ENCODE measurements around the gene TRPC4AP.
"Not testable (repeated sequence)": the region's sequence is repeated elsewhere in the genome, so short reads cannot be mapped to it uniquely, and the experiment has no call there.

The TRPC4AP gene

DNA sequence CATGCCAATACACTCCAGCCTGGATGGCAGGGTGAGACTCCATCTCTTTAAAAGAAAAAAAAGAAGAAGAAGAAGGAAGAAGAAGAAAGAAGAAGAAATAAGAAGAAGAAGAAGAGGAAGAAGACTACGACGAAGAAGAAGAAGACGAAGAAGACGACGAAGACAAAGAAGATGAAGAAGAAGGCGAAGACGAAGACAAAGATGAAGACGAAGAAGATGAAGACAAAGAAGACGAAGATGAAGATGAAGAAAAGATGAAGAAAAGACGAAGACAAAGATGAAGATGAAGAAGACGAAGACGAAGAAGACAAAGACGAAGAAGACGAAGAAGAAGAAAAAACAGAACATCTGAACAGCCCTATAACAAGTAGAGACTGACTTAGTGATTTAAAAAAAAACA lies 33.0 kb downstream of the TRPC4AP start:
- DNase-seq (ENCODE audit: low read depth in 4 of 4, low spot score in 1 of 4), result no peak

DNA sequence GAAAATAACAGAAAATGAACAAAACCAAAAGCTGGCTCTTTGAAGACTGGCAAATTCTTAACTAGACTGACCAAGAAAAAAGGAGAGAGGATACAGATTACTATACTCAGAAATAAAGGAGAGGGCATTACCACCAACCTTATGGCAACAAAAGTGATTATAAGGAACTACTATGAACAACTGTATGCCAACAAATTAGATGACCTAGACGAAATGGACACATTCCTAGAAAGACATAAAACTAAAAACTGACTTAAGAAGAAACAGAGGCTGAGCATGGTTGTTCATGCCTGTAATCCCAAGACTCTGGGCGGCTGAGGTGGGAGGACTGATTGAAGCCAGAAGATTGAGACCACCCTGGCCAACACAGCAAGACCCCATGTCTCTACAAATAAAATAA lies 33.5 kb downstream of the TRPC4AP start:
- DNase-seq (ENCODE audit: low read depth in 4 of 4, low spot score in 1 of 4), result no peak

- DNase-seq (ENCODE audit: low read depth in 4 of 4, low spot score in 1 of 4), result no peak
Measured at GRCh38 chr20:35055445-35056276, 36.9 kb downstream of the TRPC4AP start.

DNA sequence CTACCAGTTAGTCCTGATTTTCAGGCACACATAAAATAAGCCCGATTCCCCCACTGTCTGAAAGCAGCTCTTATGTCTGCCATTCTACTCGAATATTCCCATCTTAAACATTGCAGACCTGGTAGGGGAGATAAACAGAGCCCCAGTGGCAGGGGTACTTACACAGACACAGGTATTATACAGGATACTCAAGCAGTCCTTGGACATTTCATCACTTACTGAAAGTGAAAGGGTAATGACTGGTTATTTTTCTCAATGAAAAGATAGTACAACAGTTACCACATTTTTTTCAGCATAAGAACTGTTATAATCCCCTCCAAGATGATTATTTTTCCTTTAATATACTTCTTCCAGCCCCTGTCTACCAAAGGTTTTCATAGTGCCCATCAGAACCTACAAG lies 37.8 kb downstream of the TRPC4AP start:
- DNase-seq (ENCODE audit: low read depth in 4 of 4, low spot score in 1 of 4), result no peak

DNA sequence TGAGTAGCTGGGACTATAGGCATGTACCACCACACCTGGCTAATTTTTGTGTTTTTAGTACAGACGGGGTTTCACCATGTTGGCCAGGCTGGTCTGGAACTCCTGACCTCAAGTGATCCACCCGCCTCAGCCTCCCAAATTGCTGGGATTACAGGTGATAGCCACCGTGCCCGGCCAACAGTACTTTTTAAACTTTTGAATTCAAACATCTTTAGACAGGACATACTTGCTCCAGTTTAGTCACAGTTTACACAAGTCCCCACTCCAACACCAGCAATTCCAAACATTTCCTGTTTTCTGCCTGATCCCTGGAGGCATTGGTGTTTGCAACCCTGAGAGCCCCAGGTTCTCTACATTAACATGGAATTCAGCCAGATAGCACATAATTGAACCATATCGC lies 40.0 kb downstream of the TRPC4AP start:
- DNase-seq (ENCODE audit: low read depth in 4 of 4, low spot score in 1 of 4), result not testable (repeated sequence)

DNA sequence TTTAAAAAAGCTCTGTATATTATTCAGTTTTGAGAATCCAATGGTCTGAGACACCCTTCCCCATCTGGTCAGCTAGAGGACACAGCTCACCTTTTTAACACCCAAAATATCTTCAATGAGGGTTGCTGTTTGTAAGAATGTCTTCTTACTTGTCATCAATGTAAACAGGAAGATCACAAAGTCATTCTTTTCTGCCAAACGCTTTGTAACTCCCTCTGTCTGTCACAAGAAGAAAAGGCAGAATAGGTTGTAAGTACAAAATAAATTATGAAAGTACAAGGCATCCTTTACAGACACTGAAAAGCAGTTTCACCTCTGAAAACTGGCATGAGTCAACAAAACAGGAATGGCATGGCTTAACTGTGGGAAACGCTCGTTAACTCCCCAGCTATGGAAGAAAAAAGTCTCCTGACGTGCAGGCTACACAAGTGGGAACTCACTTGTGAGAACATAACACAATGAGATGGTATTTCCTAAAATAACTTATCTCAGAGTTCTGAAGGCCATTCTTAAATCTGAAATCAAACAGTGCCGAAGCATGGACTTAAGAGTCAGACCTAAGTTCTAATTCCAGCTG lies 42.7 kb downstream of the TRPC4AP start:
- no peak for DNase-seq (ENCODE audit: low read depth in 4 of 4, low spot score in 1 of 4)

DNA sequence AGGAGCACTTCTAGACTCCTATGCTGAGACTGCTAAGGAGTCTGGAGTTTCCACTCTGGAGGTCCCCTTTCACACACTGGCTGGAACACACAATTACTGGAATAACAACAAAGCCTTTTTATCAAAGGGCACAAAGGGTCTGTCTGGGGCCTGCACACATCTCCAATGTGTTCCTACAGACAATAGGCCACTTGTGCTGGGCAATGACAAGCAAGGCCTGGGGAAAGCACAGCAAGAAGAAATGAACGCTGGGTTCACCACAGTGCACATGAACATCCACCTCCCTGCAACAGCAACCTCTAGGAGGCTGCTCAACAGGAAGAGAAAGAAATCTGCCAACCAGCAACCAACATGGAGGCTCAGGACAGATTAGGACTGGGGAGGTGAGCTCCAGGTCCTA lies 43.9 kb downstream of the TRPC4AP start:
- DNase-seq (ENCODE audit: low read depth in 4 of 4, low spot score in 1 of 4), result no peak

DNA sequence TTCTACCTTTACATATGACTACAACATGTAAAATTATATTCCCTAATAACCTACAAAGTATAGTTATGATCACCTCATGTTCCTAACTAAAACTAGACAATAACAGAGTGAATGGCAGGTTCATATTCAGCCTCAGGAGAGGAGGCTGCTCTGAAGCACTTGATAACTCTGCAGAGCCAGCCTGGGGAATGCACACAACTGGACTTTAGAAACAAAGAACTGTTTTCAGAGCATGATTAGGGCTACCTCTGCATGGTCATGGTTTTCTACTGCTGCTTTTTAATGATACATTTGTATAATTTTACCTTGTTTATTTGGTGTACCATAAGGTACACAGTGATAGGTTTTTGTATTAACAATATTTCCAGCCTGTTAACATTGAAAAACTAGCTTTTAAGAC lies 50.3 kb downstream of the TRPC4AP start:
- no peak for DNase-seq (ENCODE audit: low read depth in 4 of 4, low spot score in 1 of 4)

DNA sequence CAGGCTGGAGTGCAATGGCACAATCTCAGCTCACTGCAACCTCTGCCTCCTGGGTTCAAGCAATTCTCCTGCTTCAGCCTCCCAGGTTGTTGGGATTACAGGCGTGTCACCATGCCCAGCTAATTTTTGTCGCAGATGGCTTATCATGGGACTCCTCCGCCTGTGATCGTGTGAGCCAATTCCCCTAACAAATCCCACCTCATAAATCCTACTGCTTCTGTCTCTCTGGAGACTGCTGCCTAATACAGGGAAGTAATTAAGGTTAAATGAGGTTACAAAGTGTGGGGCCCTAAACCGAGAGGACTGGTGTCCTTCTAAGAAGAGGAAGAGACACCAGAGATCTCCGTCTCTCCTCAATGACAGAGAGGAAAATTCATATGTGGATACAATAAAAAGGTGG lies 52.0 kb downstream of the TRPC4AP start:
- no peak for DNase-seq (ENCODE audit: low read depth in 4 of 4, low spot score in 1 of 4)

GRCh38 chr20:35039846-35040489 lies 52.6 kb downstream of the TRPC4AP start:
- DNase-seq (ENCODE audit: low read depth in 4 of 4, low spot score in 1 of 4), result no peak

DNA sequence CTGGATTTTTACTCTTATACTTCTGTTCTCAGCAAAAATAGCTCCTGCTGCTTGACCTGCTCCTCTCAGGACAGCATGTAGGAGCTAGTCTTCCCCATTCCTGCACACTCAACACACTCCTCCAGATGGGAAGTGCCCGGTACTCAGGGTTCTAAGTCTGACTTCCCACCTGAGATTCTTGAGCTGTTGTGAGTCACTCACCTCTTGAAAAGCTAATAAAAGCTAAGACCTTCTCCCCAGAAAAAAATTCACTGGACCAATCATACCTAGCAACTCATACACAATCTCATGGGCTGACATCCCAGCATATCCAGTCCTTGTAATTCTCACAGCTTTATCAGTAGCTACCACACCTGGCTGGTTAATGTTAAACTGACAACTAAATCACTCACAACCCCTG lies 53.5 kb downstream of the TRPC4AP start:
- no peak for DNase-seq (ENCODE audit: low read depth in 4 of 4, low spot score in 1 of 4)

- DNase-seq (ENCODE audit: low read depth in 4 of 4, low spot score in 1 of 4), result no peak
Measured at GRCh38 chr20:35034145-35034544, 58.5 kb downstream of the TRPC4AP start.

GRCh38 chr20:35030136-35030535 lies 62.5 kb downstream of the TRPC4AP start:
- no peak for DNase-seq (ENCODE audit: low read depth in 4 of 4, low spot score in 1 of 4)

GRCh38 chr20:35027301-35027700 lies 65.3 kb downstream of the TRPC4AP start:
- DNase-seq (ENCODE audit: low read depth in 4 of 4, low spot score in 1 of 4), result no peak

- DNase-seq (ENCODE audit: low read depth in 4 of 4, low spot score in 1 of 4), result no peak
Measured at GRCh38 chr20:35025116-35025515, 67.5 kb downstream of the TRPC4AP start.

DNA sequence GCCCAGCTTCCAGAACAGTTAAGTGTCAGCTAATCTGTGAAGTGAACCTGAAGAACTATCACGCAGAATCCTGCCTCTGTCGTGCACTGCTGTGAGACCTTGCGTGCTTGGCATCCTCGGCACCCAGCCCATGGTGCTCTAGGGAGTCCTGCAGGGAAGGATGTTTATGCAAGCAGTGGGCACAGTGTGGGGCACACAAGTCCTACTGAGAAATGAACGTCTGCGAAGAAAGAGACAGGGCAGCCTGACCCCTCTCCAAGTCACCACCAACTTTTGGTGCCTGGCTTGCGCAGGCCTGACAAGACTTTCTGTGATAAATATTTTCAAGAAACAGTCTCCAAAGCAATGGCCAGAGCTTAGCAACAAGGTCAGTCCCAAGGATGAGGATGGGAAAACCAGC lies 69.0 kb downstream of the TRPC4AP start:
- no peak for DNase-seq (ENCODE audit: low read depth in 4 of 4, low spot score in 1 of 4)

DNA sequence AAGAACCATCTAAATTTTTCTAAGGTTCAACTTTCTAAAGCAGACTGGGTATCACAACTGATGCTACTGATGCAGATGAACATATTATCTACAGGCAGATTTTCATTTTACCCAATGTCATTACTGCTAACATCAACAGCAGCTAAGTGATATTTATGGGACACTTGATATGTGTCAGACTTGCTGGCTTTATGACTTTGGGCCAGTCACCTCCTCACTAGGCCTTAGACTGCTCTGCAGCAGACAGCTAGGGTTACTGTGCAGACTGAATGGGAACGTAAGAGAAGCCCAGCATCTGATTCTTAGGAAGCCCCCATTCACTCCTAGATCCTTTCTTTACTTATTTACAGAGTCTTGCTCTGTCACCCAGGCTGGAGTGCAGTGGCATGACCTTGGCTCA lies 70.8 kb downstream of the TRPC4AP start:
- DNase-seq (ENCODE audit: low read depth in 4 of 4, low spot score in 1 of 4), result no peak

- no peak for DNase-seq (ENCODE audit: low read depth in 4 of 4, low spot score in 1 of 4)
Measured at GRCh38 chr20:35021063-35021462, 71.5 kb downstream of the TRPC4AP start.

GRCh38 chr20:35020108-35020928 lies 72.3 kb downstream of the TRPC4AP start:
- DNase-seq (ENCODE audit: low read depth in 4 of 4, low spot score in 1 of 4), result no peak

DNA sequence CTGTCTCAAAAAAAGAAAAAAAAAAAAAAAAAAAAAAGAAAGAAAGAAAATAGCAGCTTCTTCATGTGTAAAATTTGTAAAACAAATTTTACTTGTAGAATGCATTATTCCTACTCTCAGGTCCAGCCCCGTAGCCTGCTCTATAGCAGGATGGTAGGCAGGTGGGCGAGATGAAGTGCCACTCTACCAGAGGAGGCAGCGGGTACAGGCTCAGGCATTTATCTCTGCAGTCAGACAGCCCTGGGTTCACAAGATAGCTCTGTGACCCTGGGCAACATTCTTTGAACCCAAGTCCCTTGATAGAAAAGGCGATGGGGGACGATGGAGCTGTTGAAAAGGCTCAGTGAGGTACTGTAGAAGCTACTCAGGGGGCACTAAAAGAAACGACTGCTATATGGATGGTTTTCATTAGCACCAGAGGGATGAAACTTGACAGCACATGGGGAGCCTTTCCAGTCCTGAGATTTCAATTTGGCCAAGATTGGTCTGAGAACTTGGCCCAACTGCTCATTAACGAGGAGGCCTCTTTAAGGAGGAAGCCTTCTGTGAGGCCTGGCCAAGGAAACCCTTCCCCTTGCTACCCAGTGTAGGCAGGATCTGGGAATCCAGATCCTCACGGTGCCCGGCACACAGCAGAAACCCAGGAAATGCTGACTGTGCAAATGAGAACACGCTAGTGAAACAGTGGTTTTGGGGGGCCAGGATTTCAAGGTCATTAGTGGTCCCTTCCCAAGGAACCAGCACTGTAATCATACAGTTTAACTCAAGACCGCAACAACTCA lies 73.8 kb downstream of the TRPC4AP start:
- no peak for DNase-seq (ENCODE audit: low read depth in 4 of 4, low spot score in 1 of 4)
